Spleen (tissue), 11 donors: ENCODE measurements around the gene TMEM239. TPM values are rescaled to one million over a fixed set of nuclear protein-coding genes. Genes with fewer than 3 reads are reported as not detected.

Source experiments
- DNase-seq: peaks from one replicate; pipeline ENCODE4 v3.0.0-alpha.2; 2020
- H3K27ac ChIP-seq, 8 donors: fragments of 200-600 bp; sonication (generic) in 7 of 8; 1 replicate in 4 of 8; 2 replicates in 4 of 8; pipeline versions ENCODE4 v1.5.0 to v1.8.0; 2016 to 2021; ENCODE audit warnings: inconsistent platforms in 4 of 8, mild to moderate bottlenecking in 4 of 8, moderate library complexity in 1 of 8
- H3K27me3 ChIP-seq, 7 donors: fragments of 200-600 bp; sonication (generic) in 6 of 7; replicated peaks in 1 of 7; 1 replicate in 4 of 7; 2 replicates in 3 of 7; pipeline versions ENCODE4 v1.5.0 to v1.8.0; 2016 to 2021; ENCODE audit warnings: inconsistent platforms in 3 of 7, mild to moderate bottlenecking in 1 of 7
- H3K36me3 ChIP-seq, 6 donors: fragments of 200-600 bp; sonication (generic) in 5 of 6; 1 replicate in 4 of 6; 2 replicates in 2 of 6; pipeline versions ENCODE4 v1.5.0 to v1.8.0; 2016 to 2021; ENCODE audit warnings: inconsistent platforms in 2 of 6
- H3K4me1 ChIP-seq, 6 donors: fragments of 200-600 bp; sonication (generic) in 5 of 6; 1 replicate in 3 of 6; 2 replicates in 3 of 6; pipeline versions ENCODE4 v1.5.0 to v1.8.0; 2016 to 2021; ENCODE audit warnings: inconsistent platforms in 3 of 6
- H3K4me3 ChIP-seq, 8 donors: fragments of 200-600 bp; sonication (generic) in 7 of 8; 1 replicate in 4 of 8; 2 replicates in 4 of 8; pipeline versions ENCODE4 v1.5.0 to v1.8.0; 2016 to 2021; ENCODE audit warnings: inconsistent platforms in 4 of 8, mild to moderate bottlenecking in 4 of 8, moderate library complexity in 2 of 8
- H3K9me3 ChIP-seq, 8 donors: fragments of 200-600 bp; sonication (generic) in 7 of 8; 1 replicate in 4 of 8; 2 replicates in 4 of 8; pipeline versions ENCODE4 v1.5.0 to v1.8.0; 2016 to 2021; ENCODE audit warnings: inconsistent platforms in 4 of 8
- POLR2A ChIP-seq, 3 donors: fragments of 450-650 bp; IDR thresholded peaks; one replicate each; pipeline ENCODE4 v1.5.1; 2017; ENCODE audit warnings: antibody characterized with exemption in 3 of 3, mild to moderate bottlenecking in 1 of 3
- POLR2AphosphoS5 ChIP-seq, 3 donors: sonication (generic); formaldehyde crosslinking; IDR thresholded peaks; one replicate each; pipeline ENCODE4 v1.5.1; 2017; ENCODE audit warnings: antibody characterized with exemption in 3 of 3
- WGBS, 5 donors: extraction: QIAGEN DNeasy Blood & Tissue Kit in 3 of 5; methylation state at CpG; one replicate each; pipeline versions ENCODE4 v1.1.5 to v1.1.7; 2013 to 2018; 5-methylcytosine and 5-hydroxymethylcytosine counted together
- intact Hi-C: fragments of 100-400 bp; cut with DNase I; formaldehyde crosslinking; loops from one replicate; pipeline ENCODE4 v1.15.0; 2023; ENCODE audit warnings: low total_unique reads
- polyA plus RNA-seq, 3 donors: library from polyadenylated mRNA; stranded (reverse); fragments of 200-250 nt; gene quantifications; one replicate each; pipeline ENCODE4 v1.2.1, GENCODE V29; 2013
- total RNA-seq, 7 donors: library from RNA; depleted of rRNA in 3 of 7; stranded (reverse); fragments of >200 nt in 3 of 7; fragmentation: NEBNext Ultra II Directional in 4 of 7; extraction: Animal tissue kit (Norgen Biotek cat#: 25700) in 4 of 7; gene quantifications; one replicate each; pipeline versions ENCODE4 v1.1.0 to v1.2.1, GENCODE V29; 2016 to 2021
- TF ChIP-seq, protein P1 (sequence below), 11 experiments: fragments of 200-600 bp in 7 of 11; fragments of 450-650 bp in 4 of 11; sonication (generic) in 4 of 11; IDR thresholded peaks in 8 of 11; conservative IDR thresholded peaks in 3 of 11; 1 replicate in 7 of 11; 2 replicates in 4 of 11; pipeline versions ENCODE4 v1.4.0 to v1.8.0; 2016 to 2021; ENCODE audit warnings: antibody characterized with exemption in 11 of 11, inconsistent platforms in 4 of 11, mild to moderate bottlenecking in 1 of 11
- donor health status: healthy with polysubstance abuse.
- donor health status: DM: no; HTN: no; CAD: no; lungs with moderate emphysema.
- donor health status: DM: no; HTN: no; CAD: no.
- donor health status: Bipolar disorder and iron deficiency.
- donor health status: healthy.
- donor health status: DM: no; HTN: no; CAD: no.
- donor health status: DM: yes; HTN: yes; CAD: no.

The TMEM239 gene
- total and polyA plus RNA-seq, 10 donors: not detected

DNA sequence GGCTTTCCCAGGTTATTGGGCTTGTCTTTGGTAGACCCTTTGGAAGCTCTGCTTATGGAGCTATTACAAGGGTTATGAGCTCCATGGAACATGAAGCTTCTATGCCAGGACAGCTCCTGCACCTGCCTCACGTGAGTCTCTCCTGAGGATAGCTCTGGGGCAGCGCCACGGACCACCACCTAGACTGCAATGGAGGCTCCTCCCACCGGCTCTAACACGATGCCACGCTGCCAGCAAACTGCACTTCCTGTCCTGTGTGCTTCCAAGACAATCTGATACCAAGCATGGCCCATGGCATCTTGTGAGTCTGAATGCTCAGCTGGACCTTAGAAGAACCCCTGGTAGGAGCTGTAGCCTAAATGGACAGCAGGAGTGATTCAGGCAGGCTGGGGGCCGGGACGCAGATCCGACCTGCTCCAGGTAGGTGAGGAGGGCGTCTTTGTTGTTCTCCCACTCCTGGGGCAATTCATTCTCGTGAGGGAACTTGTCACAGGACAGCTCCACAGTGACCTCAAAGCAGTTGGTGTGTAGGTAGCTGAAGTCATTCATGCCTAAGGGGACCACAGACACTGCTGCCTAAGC lies 21.2 kb upstream of the TMEM239 start:
- H3K4me3 ChIP-seq: no peak overlapping the region
- H3K27ac ChIP-seq: no peak overlapping the region
- intact Hi-C loops: no loop called here
- H3K4me1 ChIP-seq: peaks cover 2 to 12% (median 9%) of the 10 kb centered on the region in 6 donors
- no peak for DNase-seq
- 77 to 86% (median 83%) methylated on average over 10 to 11 of the region's 11 CpGs for WGBS, 5 donors
- H3K36me3 ChIP-seq: no peaks in the 10 kb centered on the region
- peaks cover 0 to 77% (median 17%) of the 10 kb centered on the region in 7 donors for H3K27me3 ChIP-seq
- TF ChIP-seq, protein P1, sequence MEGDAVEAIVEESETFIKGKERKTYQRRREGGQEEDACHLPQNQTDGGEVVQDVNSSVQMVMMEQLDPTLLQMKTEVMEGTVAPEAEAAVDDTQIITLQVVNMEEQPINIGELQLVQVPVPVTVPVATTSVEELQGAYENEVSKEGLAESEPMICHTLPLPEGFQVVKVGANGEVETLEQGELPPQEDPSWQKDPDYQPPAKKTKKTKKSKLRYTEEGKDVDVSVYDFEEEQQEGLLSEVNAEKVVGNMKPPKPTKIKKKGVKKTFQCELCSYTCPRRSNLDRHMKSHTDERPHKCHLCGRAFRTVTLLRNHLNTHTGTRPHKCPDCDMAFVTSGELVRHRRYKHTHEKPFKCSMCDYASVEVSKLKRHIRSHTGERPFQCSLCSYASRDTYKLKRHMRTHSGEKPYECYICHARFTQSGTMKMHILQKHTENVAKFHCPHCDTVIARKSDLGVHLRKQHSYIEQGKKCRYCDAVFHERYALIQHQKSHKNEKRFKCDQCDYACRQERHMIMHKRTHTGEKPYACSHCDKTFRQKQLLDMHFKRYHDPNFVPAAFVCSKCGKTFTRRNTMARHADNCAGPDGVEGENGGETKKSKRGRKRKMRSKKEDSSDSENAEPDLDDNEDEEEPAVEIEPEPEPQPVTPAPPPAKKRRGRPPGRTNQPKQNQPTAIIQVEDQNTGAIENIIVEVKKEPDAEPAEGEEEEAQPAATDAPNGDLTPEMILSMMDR (IDR thresholded peaks at IDR 0.05 in 8 of 11, conservative IDR thresholded peaks at IDR 0.05 in 3 of 11): no peak
- TF ChIP-seq POLR2AphosphoS5 (IDR thresholded peaks at IDR 0.05): no peak
- no peak for TF ChIP-seq POLR2A (IDR thresholded peaks at IDR 0.05)
- H3K9me3 ChIP-seq: no peaks in the 10 kb centered on the region

- Histone ChIP-seq H3K27ac (no peak overlapping the region), H3K36me3 (no peaks in the 10 kb centered on the region), H3K4me1 (peaks cover 3 to 17% (median 14%) of the 10 kb centered on the region in 6 donors), H3K27me3 (peaks cover 0 to 81% (median 22%) of the 10 kb centered on the region in 7 donors), H3K4me3 (no peak overlapping the region), H3K9me3 (no peaks in the 10 kb centered on the region)
- WGBS, 5 donors: 87 to 91% (median 88%) methylated on average over 16 to 24 of the region's 24 CpGs; no CpG with 5 or more reads in 1 of the 5 donors
- no peak for TF ChIP-seq POLR2A (IDR thresholded peaks at IDR 0.05)
- TF ChIP-seq, protein P1 (IDR thresholded peaks at IDR 0.05 in 8 of 11, conservative IDR thresholded peaks at IDR 0.05 in 3 of 11): no peak
- intact Hi-C loops: no loop called here
- DNase-seq: no peak
Measured at GRCh38 chr20:2795451-2795850, 20.7 kb upstream of the TMEM239 start.

GRCh38 chr20:2796011-2796660 lies 20.0 kb upstream of the TMEM239 start:
- no peaks in the 10 kb centered on the region for H3K9me3 ChIP-seq
- H3K27ac ChIP-seq: no peak overlapping the region
- H3K27me3 ChIP-seq: peaks cover 0 to 88% (median 28%) of the 10 kb centered on the region in 7 donors
- intact Hi-C loops: no loop called here
- peaks cover 3 to 24% (median 21%) of the 10 kb centered on the region in 6 donors for H3K4me1 ChIP-seq
- 92 to 96% (median 93%) methylated on average over 16 to 20 of the region's 20 CpGs for WGBS, 5 donors
- no peak overlapping the region for H3K4me3 ChIP-seq
- no peaks in the 10 kb centered on the region for H3K36me3 ChIP-seq
- no peak for DNase-seq
- no peak for TF ChIP-seq POLR2AphosphoS5 (IDR thresholded peaks at IDR 0.05)
- TF ChIP-seq, protein P1 (IDR thresholded peaks at IDR 0.05 in 8 of 11, conservative IDR thresholded peaks at IDR 0.05 in 3 of 11): no peak
- TF ChIP-seq POLR2A (IDR thresholded peaks at IDR 0.05): no peak
